GM21786 (cell line): ENCODE measurements around the gene SLC24A4.

Experiments
- ATAC-seq: cut with Tn5 transposase; IDR thresholded peaks from one replicate; pipeline ENCODE4 v1.9.1; 2021; ENCODE audit not compliant: unreplicated experiment

The SLC24A4 gene

DNA sequence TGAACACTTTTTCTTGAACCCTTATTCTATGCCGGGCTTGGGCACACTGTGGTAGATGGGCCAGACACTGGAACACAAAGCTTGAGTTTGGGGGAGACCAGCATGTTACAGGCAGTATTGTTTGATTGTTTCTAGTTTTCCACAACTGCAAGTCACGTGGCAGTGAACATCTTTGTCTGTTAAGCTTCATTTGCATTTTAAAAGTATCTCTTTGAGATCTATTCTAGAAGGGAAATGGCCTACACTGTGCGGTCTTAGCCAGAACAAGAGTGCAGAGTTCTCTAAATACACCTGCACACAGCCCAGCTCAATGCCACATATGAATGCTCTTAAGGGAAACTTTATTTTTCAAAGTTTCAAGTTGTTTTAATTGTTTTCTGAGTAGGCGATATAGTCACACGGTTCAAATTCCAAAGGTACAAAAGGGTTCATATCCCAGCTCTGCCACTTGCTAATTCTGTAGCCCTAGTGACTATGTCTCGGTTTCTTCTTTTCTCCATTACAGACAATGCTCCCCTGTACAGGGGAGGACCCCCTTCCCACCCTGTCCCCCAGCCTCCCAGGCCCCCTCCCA, 215.5 kb downstream of the SLC24A4 start:
- ATAC-seq = peak; percentile 73

GRCh38 chr14:92539419-92539818, 216.5 kb downstream of the SLC24A4 start:
- ATAC-seq = no peak

DNA sequence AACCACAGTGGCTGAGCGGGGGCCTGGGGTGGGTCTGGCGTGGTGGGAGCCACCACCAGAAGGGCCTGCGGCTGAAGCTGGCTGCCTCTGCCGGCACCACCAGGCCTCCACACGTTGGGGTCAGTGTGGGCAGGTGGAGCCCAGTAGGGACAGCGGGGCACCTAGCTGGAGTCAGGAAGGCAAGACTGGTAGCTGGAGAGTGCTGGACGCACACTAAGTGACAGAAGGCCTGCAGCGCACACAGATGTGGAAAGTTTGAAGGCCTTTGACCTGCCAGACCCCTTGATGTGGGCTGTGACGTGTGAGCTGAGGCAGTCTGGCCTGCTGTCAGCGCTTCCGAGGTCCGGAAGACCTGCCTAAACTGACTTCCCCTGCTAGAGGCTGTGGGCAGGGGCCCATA, 216.9 kb downstream of the SLC24A4 start:
- no peak for ATAC-seq

- ATAC-seq = no peak
Observed at GRCh38 chr14:92540472-92541048, 217.6 kb downstream of the SLC24A4 start.

DNA sequence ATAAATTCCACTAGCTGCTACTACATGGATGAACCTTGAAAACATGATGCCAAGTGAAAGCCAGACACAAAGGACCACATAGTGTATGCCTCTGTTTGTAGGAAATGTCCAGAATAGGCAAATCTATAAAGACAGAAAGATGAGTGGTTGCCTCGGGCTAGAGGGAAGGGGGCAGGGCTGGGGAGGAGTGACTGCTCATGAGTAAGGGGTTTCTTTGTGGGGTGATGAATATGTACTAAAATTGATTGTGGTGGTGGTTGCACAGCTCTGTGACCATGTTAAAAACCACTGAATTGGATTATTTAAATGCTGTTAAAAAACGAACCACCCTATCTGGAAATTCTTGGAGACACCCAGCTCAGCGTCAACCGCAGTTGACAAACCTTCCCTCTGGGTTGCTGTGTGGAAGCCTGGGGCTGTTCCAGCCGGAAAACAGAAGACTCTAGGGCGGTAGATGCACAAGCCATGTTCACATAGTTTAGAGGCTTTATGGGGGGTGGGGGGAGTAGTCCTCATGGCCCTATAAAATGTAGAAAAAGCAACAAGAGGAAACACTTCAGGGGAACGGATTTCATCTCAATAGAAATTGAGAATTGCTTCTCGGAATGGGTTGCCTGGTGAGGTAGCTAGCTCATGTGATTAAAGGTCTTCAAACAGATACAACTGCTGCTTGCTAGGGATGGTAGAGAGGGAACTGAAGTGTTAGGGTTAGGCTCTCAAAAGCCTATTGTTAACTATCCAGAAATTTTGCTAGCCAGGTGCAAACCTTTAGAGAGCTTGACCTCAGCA, 220.0 kb downstream of the SLC24A4 start:
- no peak for ATAC-seq

- ATAC-seq = no peak
Observed at GRCh38 chr14:92544051-92544720, 221.2 kb downstream of the SLC24A4 start.

DNA sequence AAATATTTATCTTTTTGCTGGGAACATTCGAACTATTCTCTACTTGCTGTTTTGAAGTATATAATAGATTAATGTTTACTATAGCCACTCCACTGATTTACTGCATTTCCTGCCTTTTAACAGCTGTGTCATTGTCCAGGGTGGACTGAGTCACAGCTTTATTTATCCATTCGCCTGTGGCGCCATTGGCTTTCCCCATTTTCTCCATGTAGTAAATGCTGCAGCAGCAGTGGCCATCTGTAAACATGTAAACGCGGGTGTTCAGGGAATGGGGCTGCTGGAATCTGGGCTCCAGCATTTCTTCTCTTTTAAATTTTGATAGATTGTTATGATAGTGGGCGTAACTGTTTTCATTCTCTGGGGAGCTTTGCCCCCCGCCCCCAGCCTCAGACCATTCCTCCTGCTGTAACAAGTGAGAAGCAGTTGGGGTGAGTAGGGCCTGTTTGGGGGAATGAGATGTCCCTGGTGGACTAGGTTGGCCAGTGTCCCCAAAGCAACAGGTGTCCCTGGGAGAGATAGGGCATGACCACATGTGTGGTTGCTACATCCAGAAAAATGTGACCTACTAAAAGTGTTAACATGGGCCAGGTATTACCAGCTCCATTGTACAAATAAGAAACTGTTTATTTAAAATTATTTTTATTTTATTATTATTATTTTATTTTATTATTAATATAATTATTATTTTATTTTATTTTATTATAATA, 223.5 kb downstream of the SLC24A4 start:
- no peak for ATAC-seq

- no peak for ATAC-seq
Observed at GRCh38 chr14:92549105-92549858, 226.3 kb downstream of the SLC24A4 start.

GRCh38 chr14:92549859-92550230, 226.9 kb downstream of the SLC24A4 start:
- ATAC-seq = no peak
